PC-3 (cell line): ENCODE data around the gene UBE2F.

Experiments
- EZH2phosphoT487 ChIP-seq: fragments of 300-600 bp; sonication (generic); IDR thresholded peaks from 2 replicates; pipeline ENCODE4 v1.6.1; 2018; ENCODE audit warnings: mild to moderate bottlenecking, antibody characterized with exemption, low read length, borderline replicate concordance
- TF ChIP-seq, protein P1 (sequence below): fragments of 300-600 bp; sonication (generic); conservative IDR thresholded peaks from 2 replicates; pipeline ENCODE4 v1.5.1; 2017; ENCODE audit warnings: antibody characterized with exemption, low read depth, mild to moderate bottlenecking, low read length

DNA sequence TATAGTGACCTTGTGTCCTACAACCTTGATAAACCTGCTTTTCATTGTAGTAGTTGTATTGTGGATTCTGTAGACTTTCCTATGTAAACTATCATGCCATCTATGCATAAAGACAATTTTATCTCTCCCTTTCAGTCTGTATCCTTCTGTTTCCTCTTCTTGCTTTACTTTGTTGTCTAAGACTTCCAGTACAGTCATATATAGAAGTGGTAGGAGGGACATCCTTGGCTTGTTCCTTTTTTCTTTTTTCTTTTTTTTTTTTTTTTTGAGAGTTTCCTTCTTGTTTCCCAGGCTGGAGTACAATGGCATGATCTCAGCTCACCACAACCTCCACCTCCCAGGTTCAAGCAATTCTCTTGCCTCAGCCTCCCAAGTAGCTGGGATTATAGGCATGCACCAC is 39.7 kb downstream of the UBE2F start:
- no peak for TF ChIP-seq EZH2phosphoT487
- TF ChIP-seq, protein P1, sequence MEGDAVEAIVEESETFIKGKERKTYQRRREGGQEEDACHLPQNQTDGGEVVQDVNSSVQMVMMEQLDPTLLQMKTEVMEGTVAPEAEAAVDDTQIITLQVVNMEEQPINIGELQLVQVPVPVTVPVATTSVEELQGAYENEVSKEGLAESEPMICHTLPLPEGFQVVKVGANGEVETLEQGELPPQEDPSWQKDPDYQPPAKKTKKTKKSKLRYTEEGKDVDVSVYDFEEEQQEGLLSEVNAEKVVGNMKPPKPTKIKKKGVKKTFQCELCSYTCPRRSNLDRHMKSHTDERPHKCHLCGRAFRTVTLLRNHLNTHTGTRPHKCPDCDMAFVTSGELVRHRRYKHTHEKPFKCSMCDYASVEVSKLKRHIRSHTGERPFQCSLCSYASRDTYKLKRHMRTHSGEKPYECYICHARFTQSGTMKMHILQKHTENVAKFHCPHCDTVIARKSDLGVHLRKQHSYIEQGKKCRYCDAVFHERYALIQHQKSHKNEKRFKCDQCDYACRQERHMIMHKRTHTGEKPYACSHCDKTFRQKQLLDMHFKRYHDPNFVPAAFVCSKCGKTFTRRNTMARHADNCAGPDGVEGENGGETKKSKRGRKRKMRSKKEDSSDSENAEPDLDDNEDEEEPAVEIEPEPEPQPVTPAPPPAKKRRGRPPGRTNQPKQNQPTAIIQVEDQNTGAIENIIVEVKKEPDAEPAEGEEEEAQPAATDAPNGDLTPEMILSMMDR = no peak
